GM12864 (cell line): ENCODE data around the gene PDS5A.
"Not testable (repeated sequence)": the region's sequence is repeated elsewhere in the genome, so short reads cannot be mapped to it uniquely, and the experiment has no call there.

Experiments
- DNase-seq: peaks from one replicate; pipeline ENCODE4 v3.0.0-alpha.2; 2011; ENCODE audit warnings: low read depth
- H3K4me3 ChIP-seq: 2 replicates; pipeline ENCODE4 v1.5.1; 2011; ENCODE audit warnings: mild to moderate bottlenecking, low read depth, low read length, control low read depth
- CTCF ChIP-seq: IDR thresholded peaks from 2 replicates; pipeline ENCODE4 v1.5.1; 2011; ENCODE audit warnings: low read depth, mild to moderate bottlenecking, moderate library complexity, low read length, control low read depth, inconsistent platforms; ENCODE audit errors: missing control alignments

PDS5A gene

GRCh38 chr4:39850727-39851126 lies 127.0 kb downstream of the PDS5A start:
- DNase-seq, result no peak
- no peak overlapping the region for H3K4me3 ChIP-seq
- TF ChIP-seq CTCF, result no peak

GRCh38 chr4:39846705-39847104 lies 131.0 kb downstream of the PDS5A start:
- no peak for DNase-seq
- no peak overlapping the region for H3K4me3 ChIP-seq
- no peak for TF ChIP-seq CTCF

- TF ChIP-seq CTCF, result no peak
- no peak overlapping the region for H3K4me3 ChIP-seq
- DNase-seq, result no peak
Measured at GRCh38 chr4:39846120-39846519, 131.6 kb downstream of the PDS5A start.

- TF ChIP-seq CTCF, result no peak
- no peak for DNase-seq
- no peak overlapping the region for H3K4me3 ChIP-seq
Measured at GRCh38 chr4:39841894-39842293, 135.8 kb downstream of the PDS5A start.

GRCh38 chr4:39840516-39840915 lies 137.2 kb downstream of the PDS5A start:
- H3K4me3 ChIP-seq, DNase-seq: not testable (repeated sequence)

GRCh38 chr4:39840027-39840426 lies 137.7 kb downstream of the PDS5A start:
- H3K4me3 ChIP-seq, result no peak overlapping the region
- no peak for DNase-seq
- TF ChIP-seq CTCF, result no peak

- not testable (repeated sequence) for H3K4me3 ChIP-seq, DNase-seq
Measured at GRCh38 chr4:39838431-39838830, 139.3 kb downstream of the PDS5A start.

GRCh38 chr4:39834269-39834668 lies 143.4 kb downstream of the PDS5A start:
- no peak for DNase-seq
- no peak overlapping the region for H3K4me3 ChIP-seq
- no peak for TF ChIP-seq CTCF
